ENCODE data around the gene SLC29A1.
A peak's percentile ranks its signal among the peaks of the same experiment; 100 is the strongest.
"Not testable (repeated sequence)": the region's sequence is repeated elsewhere in the genome, so short reads cannot be mapped to it uniquely, and the experiment has no call there.

The SLC29A1 gene

GRCh38 chr6:44224029-44224964 is 902 bp downstream of the SLC29A1 start:
- DNase-seq, result no peak

- no peak for DNase-seq
Observed at GRCh38 chr6:44224965-44225305, 1.5 kb downstream of the SLC29A1 start.

GRCh38 chr6:44225579-44226325 is 2.4 kb downstream of the SLC29A1 start:
- no peak for DNase-seq

- DNase-seq, result no peak
Observed at GRCh38 chr6:44226368-44227147, 3.2 kb downstream of the SLC29A1 start.

- DNase-seq, result no peak
Observed at GRCh38 chr6:44227148-44227793, 3.9 kb downstream of the SLC29A1 start.

- DNase-seq, result no peak
Observed at GRCh38 chr6:44228031-44228430, 4.6 kb downstream of the SLC29A1 start.

GRCh38 chr6:44228433-44228832 is 5.0 kb downstream of the SLC29A1 start:
- no peak for DNase-seq

GRCh38 chr6:44228836-44229235 is 5.4 kb downstream of the SLC29A1 start:
- no peak for DNase-seq

- DNase-seq, result no peak
Observed at GRCh38 chr6:44229376-44230033, 6.1 kb downstream of the SLC29A1 start.

- DNase-seq, result no peak
Observed at GRCh38 chr6:44230034-44230675, 6.8 kb downstream of the SLC29A1 start.

GRCh38 chr6:44231426-44231825 is 8.0 kb downstream of the SLC29A1 start:
- DNase-seq, result not testable (repeated sequence)

- no peak for DNase-seq
Observed at GRCh38 chr6:44232676-44233566, 9.5 kb downstream of the SLC29A1 start.

- no peak for DNase-seq
Observed at GRCh38 chr6:44233567-44234100, 10.2 kb downstream of the SLC29A1 start.

- DNase-seq, result no peak
Observed at GRCh38 chr6:44234101-44235025, 11.0 kb downstream of the SLC29A1 start.

- no peak for DNase-seq
Observed at GRCh38 chr6:44235269-44235668, 11.9 kb downstream of the SLC29A1 start.

- no peak for DNase-seq
Observed at GRCh38 chr6:44235891-44236516, 12.6 kb downstream of the SLC29A1 start.

GRCh38 chr6:44237021-44237812 is 13.8 kb downstream of the SLC29A1 start:
- peak; percentile 70 for DNase-seq
